Caki2 (cell line): Measurements from ENCODE around the gene ZNF718. TPM values are rescaled to one million over a fixed set of nuclear protein-coding genes. Genes with fewer than 3 reads are reported as not detected.
"Not testable (repeated sequence)": the region's sequence is repeated elsewhere in the genome, so short reads cannot be mapped to it uniquely, and the experiment has no call there.

Experiments
- DNase-seq: peaks from one replicate; pipeline ENCODE4 v3.0.0-alpha.2; 2015; ENCODE audit warnings: low read depth
- in situ Hi-C: cut with HindIII; loops from 2 replicates; pipeline ENCODE4 v1.10.0; 2016; ENCODE audit warnings: low sequenced_read_pairs, low pct_unique_long_range_greater_than_20kb, mixed read lengths
- total RNA-seq: library from RNA; depleted of rRNA; stranded (reverse); fragments of >200 nt; shearing (Covaris generic); gene quantifications from 2 replicates; pipeline ENCODE4 v1.2.3, GENCODE V29; 2014; ENCODE audit warnings: low replicate concordance

Gene ZNF718
- total RNA-seq, 1 experiment from 2014 or later, result 2.9 TPM

- in situ Hi-C loops, result no loop called here
- no peak for DNase-seq
Measured at GRCh38 chr4:138935-139334, 14.6 kb downstream of the ZNF718 start.

GRCh38 chr4:139691-140090, 15.4 kb downstream of the ZNF718 start:
- DNase-seq, result no peak
- in situ Hi-C loops, result no loop called here

DNA sequence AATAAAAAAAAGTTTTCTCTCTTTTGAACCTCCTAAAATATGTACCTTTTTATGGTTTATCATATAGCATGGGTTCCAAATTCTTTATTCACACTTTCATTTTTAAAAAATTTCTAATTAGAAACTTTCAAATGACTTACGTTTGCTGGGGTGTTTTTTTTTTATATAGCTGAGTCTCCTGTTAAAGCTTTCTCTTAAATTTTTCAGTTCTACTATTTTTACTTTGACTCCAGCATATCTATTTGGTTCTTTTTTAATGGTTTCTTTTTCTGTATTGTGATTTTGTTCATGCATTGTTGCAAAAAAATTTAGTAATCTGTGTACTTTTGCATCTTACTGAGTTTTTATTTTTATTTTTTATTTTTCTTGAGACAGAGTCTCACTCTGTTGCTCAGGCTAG, 22.3 kb downstream of the ZNF718 start:
- no peak for DNase-seq
- in situ Hi-C loops, result no loop called here

- no peak for DNase-seq
- in situ Hi-C loops, result no loop called here
Measured at GRCh38 chr4:147233-147632, 22.9 kb downstream of the ZNF718 start.

DNA sequence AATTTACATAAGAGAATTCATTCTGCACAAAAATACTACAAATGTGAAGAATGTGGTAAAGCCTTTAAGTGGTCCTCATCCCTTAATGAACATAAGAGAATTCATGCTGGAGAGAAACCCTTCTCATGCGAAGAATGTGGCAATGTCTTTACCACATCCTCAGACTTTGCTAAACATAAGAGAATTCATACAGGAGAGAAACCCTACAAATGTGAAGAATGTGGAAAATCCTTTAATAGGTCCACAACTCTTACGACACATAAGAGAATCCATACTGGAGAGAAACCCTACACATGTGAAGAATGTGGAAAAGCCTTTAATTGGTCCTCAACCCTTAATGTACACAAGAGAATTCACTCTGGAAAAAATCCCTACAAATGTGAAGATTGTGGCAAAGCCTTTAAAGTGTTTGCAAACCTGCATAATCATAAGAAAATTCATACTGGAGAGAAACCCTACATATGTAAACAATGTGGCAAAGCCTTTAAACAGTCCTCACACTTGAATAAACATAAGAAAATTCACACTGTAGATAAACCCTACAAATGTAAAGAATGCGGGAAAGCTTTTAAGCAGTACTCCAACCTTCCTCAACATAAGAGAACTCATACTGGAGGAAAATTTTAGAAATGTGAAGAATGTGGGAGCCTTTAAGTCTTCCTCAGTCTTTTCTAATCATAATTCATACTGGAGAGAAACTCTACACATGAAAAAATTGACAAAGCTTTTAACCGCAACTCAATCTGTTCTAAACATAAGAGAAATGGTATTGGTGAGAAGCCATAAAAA, 37.4 kb downstream of the ZNF718 start:
- in situ Hi-C loops, result no loop called here
- DNase-seq, result peak; percentile 10

DNA sequence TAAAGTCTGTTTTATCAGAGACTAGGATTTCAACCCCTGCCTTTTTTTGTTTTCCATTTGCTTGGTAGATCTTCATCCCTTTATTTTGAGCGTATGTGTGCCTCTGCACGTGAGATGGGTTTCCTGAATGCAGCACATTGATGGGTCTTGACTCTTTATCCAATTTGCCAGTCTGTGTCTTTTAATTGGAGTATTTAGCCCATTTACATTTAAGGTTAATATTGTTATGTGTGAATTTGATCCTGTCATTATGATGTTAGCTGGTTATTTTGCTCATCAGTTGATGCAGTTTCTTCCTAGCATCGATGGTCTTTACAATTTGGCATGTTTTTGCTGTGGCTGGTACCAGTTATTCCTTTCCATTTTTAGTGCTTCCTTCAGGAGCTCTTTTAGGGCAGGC, 45.3 kb downstream of the ZNF718 start:
- in situ Hi-C loops, result not testable (repeated sequence)

DNA sequence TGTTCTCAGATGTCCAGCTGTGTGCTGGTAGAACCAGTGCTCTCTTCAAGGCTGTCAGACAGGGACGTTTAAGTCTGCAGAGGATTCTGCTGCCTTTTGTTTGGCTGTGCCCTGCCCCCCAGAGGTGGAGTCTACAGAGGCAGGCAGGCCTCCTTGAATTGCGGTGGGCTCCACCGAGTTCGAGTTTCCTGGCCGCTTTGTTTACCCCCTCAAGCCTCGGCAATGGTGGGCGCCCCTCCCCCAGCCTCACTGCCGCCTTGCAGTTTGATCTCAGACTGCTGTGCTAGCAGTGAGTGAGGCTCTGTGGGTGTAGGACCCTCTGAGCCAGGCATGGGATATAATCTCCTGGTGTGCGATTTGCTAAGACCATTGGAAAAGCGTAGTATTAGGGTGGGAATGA, 47.0 kb downstream of the ZNF718 start:
- in situ Hi-C loops, DNase-seq: not testable (repeated sequence)

More for the DNA sequence above, 45.3 kb downstream of the ZNF718 start:
- DNase-seq, result not testable (repeated sequence)

DNA sequence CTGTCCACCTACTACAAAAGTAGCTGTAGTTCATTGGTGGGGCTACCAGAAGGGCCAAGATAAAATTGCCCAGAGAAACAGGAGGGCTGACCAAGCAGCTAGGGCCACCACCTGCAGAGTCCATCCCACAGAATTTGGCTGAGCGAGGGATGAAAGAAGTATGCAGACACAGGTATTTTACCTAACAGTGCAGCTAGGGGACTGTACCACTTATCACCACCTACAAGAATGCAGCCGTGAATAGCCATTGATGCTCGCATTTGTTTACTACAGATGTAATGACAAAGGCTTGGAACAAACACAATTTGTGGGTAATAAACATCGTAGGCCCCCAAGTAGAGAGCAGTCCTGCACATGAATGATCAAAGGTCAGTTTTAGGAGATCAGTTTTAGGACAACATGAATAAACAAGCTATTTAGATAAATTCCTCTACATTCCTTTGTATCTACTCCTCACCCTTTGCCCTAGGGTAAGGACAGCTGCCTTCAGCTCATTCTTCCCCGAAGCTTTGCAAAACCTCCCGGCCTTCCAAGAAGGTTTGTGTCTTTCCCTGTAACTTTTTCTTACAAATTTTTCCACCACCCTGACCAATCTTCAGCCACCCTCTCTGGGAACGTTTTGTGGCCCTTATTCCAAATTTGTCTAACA, 49.5 kb downstream of the ZNF718 start:
- DNase-seq, result no peak
- in situ Hi-C loops, result no loop called here

DNA sequence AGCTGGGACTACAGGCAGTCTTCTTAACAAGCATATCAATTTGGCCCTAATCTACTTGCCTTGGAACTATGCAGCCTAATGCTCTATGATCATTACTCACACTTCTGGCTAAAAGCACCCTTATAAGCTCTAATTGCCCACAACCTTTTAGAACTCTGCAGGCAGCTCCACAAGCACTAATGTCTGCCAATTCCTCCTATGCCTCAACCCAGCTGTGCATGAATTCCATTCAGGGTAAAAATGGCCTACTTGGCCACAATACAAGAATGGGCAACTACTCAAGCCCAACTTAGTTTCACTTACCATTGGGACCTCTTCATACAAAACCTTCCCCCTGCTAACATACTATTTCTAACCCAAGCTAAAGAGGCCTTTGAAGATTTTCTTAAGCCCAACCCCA, 51.7 kb downstream of the ZNF718 start:
- in situ Hi-C loops, result no loop called here
- DNase-seq, result no peak

DNA sequence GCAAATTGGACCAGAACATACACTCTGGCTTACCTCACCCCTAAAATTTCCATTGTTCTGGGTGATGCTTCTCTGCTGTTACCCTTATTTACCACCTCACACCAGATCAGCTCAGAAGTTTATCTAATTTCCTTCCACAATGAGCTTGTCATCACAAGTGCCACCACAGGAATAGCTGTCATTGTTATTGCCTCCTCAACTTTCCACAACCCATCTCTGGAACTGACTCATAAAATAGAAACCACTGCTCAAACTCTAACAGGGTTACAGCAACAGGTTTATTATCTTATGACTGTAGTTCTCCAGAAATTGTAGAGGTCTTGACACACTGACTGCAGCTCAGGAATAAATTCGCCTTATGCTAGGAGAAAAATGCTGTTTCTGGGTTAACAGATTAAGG, 52.7 kb downstream of the ZNF718 start:
- in situ Hi-C loops, result no loop called here
- DNase-seq, result no peak

- DNase-seq, in situ Hi-C loops: not testable (repeated sequence)
Measured at GRCh38 chr4:182225-182624, 57.9 kb downstream of the ZNF718 start.

GRCh38 chr4:188091-188490, 63.8 kb downstream of the ZNF718 start:
- in situ Hi-C loops, result no loop called here
- no peak for DNase-seq

DNA sequence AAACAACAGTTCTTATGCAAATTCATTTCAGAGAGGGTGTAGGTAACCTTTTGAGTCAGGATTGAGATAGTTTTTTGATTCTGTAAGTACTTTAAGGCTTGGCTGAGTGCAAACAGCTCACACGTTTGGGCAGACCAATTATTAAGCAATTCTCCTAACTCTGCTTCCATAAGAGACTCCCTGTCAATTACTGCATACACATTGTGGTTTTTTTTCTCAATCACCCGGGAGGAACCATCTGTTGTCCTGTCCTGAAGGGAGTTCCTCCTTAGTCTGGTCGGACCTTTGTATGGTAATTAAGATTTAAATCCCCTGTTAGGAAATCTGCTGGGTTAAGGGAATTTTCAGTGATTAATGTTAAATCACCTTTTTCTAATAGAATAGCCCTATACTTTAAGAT, 70.9 kb downstream of the ZNF718 start:
- in situ Hi-C loops, DNase-seq: not testable (repeated sequence)

DNA sequence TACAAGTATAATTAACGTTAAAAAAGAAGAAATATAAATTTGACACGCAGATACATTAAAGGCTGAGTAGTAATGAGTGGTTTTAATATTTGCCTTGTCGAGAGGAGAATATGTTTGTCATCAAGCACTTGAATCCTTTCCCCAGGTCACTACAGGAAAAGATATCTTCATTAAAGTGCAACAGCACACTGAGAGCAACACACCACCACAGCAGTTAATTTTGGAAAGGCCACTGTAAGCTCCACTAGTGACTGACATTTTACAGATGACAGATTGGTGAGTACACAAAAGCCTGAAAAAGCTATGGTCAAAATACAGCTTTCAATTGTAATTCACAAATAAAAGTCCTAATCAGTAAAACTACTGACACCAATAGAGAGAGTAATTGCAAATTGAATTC, 76.6 kb downstream of the ZNF718 start:
- DNase-seq, result no peak
- in situ Hi-C loops, result no loop called here

- DNase-seq, in situ Hi-C loops: not testable (repeated sequence)
Measured at GRCh38 chr4:202822-203221, 78.5 kb downstream of the ZNF718 start.

DNA sequence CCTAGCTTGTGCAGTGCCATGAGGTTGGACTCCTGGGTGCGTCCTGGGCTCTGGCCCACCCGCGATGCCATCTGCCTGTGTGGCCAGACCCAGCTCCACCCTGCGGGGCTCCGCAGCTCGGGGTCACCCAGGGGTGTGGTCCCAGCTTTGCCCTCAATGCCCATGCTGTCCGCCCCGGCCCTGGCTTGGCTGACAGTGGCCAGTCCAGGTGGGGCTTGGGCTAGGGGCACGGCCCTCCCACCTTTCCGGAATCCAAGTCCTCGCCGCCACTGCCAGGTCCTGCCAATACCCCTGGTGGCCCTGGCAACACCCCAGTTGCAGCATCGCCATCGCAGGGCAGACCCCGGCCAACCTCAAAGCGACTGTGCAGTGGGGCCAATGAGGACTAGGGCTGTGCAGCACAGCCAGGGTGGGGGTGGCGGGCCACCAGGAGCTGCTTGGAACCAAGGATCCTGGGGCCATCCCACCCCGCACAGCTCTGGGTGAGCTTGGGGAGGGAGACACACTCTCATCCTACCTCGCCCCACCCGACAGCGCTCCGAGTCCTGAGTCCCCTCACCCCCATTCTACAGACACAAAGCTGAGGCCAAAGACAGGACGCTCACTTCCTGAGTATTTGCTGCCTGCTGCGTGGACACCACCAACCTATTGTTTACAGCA, 80.9 kb downstream of the ZNF718 start:
- DNase-seq, result no peak
- in situ Hi-C loops, result no loop called here

DNA sequence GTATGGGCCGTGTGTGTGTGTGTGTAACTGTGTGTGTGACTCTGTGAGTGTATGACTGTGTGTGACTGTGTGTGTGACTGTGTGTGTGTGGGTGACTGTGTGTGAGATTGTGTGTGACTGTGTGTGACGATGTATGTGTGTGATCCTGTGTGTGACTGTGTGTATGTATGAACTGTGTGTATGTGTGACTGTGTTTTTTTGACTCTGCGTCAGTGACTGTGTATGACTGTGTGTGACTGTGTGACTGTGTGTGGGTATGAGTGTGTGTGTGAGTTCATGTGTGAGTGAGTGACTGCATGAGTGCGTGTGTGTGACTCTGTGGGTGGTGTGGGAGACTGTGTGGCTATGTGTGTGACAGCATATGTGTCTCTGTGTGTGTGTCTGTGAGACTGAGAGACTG, 81.8 kb downstream of the ZNF718 start:
- in situ Hi-C loops, result no loop called here
- DNase-seq, result no peak

DNA sequence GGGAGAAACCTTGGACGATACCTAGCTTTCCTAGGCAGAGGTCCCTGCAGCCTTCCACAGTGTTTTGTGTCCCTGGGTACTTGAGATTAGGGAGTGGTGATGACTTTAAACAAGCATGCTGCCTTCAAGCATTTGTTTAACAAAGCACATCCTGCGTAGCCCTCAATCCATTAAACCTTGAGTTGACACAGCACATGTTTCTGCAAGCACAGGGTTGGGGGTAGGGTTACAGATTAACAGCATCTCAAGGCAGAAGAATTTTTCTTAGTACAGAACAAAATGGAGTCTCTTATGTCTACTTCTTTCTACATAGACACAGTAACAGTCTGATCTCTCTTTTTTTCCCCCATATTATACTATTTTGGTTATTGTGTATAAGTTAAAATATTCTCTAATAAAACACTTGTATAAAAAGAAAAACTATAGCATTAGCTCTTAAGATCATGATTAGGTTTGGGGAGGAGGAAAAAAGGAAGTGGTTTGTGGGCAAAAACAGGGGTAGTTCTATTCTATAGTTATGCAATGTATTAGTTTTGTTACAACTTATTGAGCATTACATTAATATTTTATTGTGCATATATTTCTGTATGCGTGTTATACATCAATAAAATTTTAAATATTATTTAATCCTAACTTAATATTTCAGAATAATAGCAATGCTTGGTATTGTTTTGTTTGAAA, 84.3 kb downstream of the ZNF718 start:
- DNase-seq, in situ Hi-C loops: not testable (repeated sequence)

DNA sequence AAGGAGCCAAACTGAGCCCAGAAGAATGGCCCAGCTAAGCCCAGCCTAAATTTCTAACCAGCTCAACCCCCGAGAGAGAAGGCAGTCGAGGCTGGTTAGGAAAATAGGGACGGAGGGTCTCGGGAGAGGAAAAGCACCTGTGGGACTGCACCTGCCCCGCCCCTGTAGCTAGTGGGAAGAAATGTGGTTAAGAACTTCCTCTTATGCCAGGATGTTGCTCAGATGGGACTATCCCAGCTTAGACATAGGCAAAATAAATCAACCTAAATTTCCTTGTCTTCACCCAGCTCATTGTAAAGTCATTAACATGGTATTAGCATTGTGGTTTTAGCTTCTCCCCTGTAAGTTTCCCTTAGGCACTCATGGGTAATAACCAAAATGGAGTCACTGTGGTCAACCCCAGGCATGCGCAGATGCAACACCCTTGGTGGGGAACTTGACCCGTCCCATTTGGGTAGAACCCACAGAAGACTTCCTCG, 86.8 kb downstream of the ZNF718 start:
- DNase-seq, result no peak
- in situ Hi-C loops, result no loop called here
